Measurements from ENCODE around the gene AFM. TPM values are rescaled to one million over a fixed set of nuclear protein-coding genes. Genes with fewer than 3 reads are reported as not detected.

AFM gene
- total RNA-seq, 4 donors from 2014 or later, result not detected

- no peak for TF ChIP-seq CTCF (IDR thresholded peaks at IDR 0.05; ENCODE audit: low read depth)
These were observed 3.5 kb downstream of the AFM start for GRCh38 chr4:73485085-73485484.

- TF ChIP-seq CTCF (IDR thresholded peaks at IDR 0.05; ENCODE audit: low read depth), result no peak
These were observed 4.1 kb downstream of the AFM start for GRCh38 chr4:73485596-73485995.

GRCh38 chr4:73486497-73486896 lies 5.0 kb downstream of the AFM start:
- no peak for TF ChIP-seq CTCF (IDR thresholded peaks at IDR 0.05; ENCODE audit: low read depth)

GRCh38 chr4:73487233-73487632 lies 5.7 kb downstream of the AFM start:
- TF ChIP-seq CTCF (IDR thresholded peaks at IDR 0.05; ENCODE audit: low read depth), result no peak

GRCh38 chr4:73499996-73500765 lies 18.6 kb downstream of the AFM start:
- TF ChIP-seq CTCF (IDR thresholded peaks at IDR 0.05; ENCODE audit: low read depth), result no peak

- TF ChIP-seq CTCF (IDR thresholded peaks at IDR 0.05; ENCODE audit: low read depth), result no peak
These were observed 20.2 kb downstream of the AFM start for GRCh38 chr4:73501664-73502265.

GRCh38 chr4:73505567-73505966 lies 24.0 kb downstream of the AFM start:
- no peak for TF ChIP-seq CTCF (IDR thresholded peaks at IDR 0.05; ENCODE audit: low read depth)

Measured in subcutaneous adipose tissue (tissue), 4 donors.